HG02642 (cell line): ENCODE measurements around the gene ZNF333.
"Not testable (repeated sequence)": the region's sequence is repeated elsewhere in the genome, so short reads cannot be mapped to it uniquely, and the experiment has no call there.

ENCODE experiments used
- ATAC-seq: cut with Tn5 transposase; IDR thresholded peaks from one replicate; pipeline ENCODE4 v1.9.1; 2021; ENCODE audit warnings: mild to moderate bottlenecking; ENCODE audit not compliant: unreplicated experiment, poor library complexity

The ZNF333 gene

GRCh38 chr19:14764401-14764800 lies 74.6 kb downstream of the ZNF333 start:
- ATAC-seq = no peak

GRCh38 chr19:14765403-14765802 lies 75.6 kb downstream of the ZNF333 start:
- not testable (repeated sequence) for ATAC-seq

- ATAC-seq = not testable (repeated sequence)
These were observed 76.0 kb downstream of the ZNF333 start for GRCh38 chr19:14765841-14766240.

GRCh38 chr19:14767466-14767971 lies 77.7 kb downstream of the ZNF333 start:
- ATAC-seq = no peak

- ATAC-seq = no peak
These were observed 78.2 kb downstream of the ZNF333 start for GRCh38 chr19:14768001-14768400.

GRCh38 chr19:14769201-14769600 lies 79.4 kb downstream of the ZNF333 start:
- no peak for ATAC-seq

GRCh38 chr19:14770136-14770535 lies 80.3 kb downstream of the ZNF333 start:
- no peak for ATAC-seq

GRCh38 chr19:14770944-14771839 lies 81.3 kb downstream of the ZNF333 start:
- ATAC-seq = no peak

- ATAC-seq = no peak
These were observed 82.6 kb downstream of the ZNF333 start for GRCh38 chr19:14772467-14772866.

GRCh38 chr19:14772995-14773394 lies 83.1 kb downstream of the ZNF333 start:
- ATAC-seq = no peak

GRCh38 chr19:14773722-14774121 lies 83.9 kb downstream of the ZNF333 start:
- ATAC-seq = not testable (repeated sequence)

GRCh38 chr19:14774373-14774772 lies 84.5 kb downstream of the ZNF333 start:
- ATAC-seq = no peak

GRCh38 chr19:14775326-14775725 lies 85.5 kb downstream of the ZNF333 start:
- ATAC-seq = not testable (repeated sequence)

GRCh38 chr19:14775869-14776586 lies 86.2 kb downstream of the ZNF333 start:
- ATAC-seq = no peak

- ATAC-seq = not testable (repeated sequence)
These were observed 87.8 kb downstream of the ZNF333 start for GRCh38 chr19:14777645-14778044.

GRCh38 chr19:14778110-14778845 lies 88.4 kb downstream of the ZNF333 start, which contains the start of gene ADGRE2:
Gene ADGRE2, minus strand, starts transcription at chr19:14778560. Its CDS starts 1,804 bp downstream, at chr19:14776756.
- not testable (repeated sequence) for ATAC-seq

- ATAC-seq = no peak
These were observed 89.3 kb downstream of the ZNF333 start for GRCh38 chr19:14779151-14779550.

GRCh38 chr19:14780622-14781225 lies 90.9 kb downstream of the ZNF333 start:
- ATAC-seq = not testable (repeated sequence)

- not testable (repeated sequence) for ATAC-seq
These were observed 92.1 kb downstream of the ZNF333 start for GRCh38 chr19:14781713-14782536.
